Uterus (tissue), 4 donors: ENCODE data around the gene SEL1L3. TPM values are rescaled to one million over a fixed set of nuclear protein-coding genes. Genes with fewer than 3 reads are reported as not detected.

Experiments used
- DNase-seq, 2 donors: peaks; one replicate each; pipeline ENCODE4 v3.0.0-alpha.2; 2019 to 2020
- H3K27ac ChIP-seq, 2 donors: fragments of 200-600 bp; sonication (generic); 1 replicate in 1 of 2; 2 replicates in 1 of 2; pipeline ENCODE4 v1.5.1; 2016 to 2018
- H3K27me3 ChIP-seq, 2 donors: fragments of 200-600 bp; sonication (generic); one replicate each; pipeline ENCODE4 v1.5.1; 2018 to 2019; ENCODE audit warnings: control low read depth in 1 of 2
- H3K36me3 ChIP-seq, 2 donors: fragments of 200-600 bp; sonication (generic); one replicate each; pipeline ENCODE4 v1.5.1; 2019; ENCODE audit warnings: control low read depth in 1 of 2
- H3K4me1 ChIP-seq, 2 donors: fragments of 200-600 bp; sonication (generic); one replicate each; pipeline ENCODE4 v1.5.1; 2018 to 2019; ENCODE audit warnings: control low read depth in 1 of 2
- H3K4me3 ChIP-seq, 2 donors: fragments of 200-600 bp; sonication (generic); 1 replicate in 1 of 2; 2 replicates in 1 of 2; pipeline ENCODE4 v1.5.1; 2018 to 2019; ENCODE audit warnings: mild to moderate bottlenecking in 1 of 2
- H3K9me3 ChIP-seq, 2 donors: fragments of 200-600 bp; sonication (generic); one replicate each; pipeline ENCODE4 v1.5.1; 2019; ENCODE audit warnings: control low read depth in 1 of 2
- CTCF ChIP-seq, 4 experiments: fragments of 200-600 bp in 2 of 4; fragments of 450-650 bp in 2 of 4; sonication (generic) in 2 of 4; IDR thresholded peaks; one replicate each; pipeline ENCODE4 v1.5.1; 2016 to 2019; ENCODE audit warnings: antibody characterized with exemption in 4 of 4, mild to moderate bottlenecking in 2 of 4, moderate library complexity in 1 of 4
- POLR2A ChIP-seq, 2 donors: fragments of 450-650 bp; IDR thresholded peaks; one replicate each; pipeline ENCODE4 v1.6.1; 2016; ENCODE audit warnings: antibody characterized with exemption in 2 of 2, mild to moderate bottlenecking in 1 of 2, moderate library complexity in 1 of 2
- intact Hi-C: fragments of 100-400 bp; cut with DNase I; formaldehyde crosslinking; loops from one replicate; pipeline ENCODE4 v1.15.1; 2023; ENCODE audit warnings: low total_unique reads
- total RNA-seq, 4 donors: library from RNA; depleted of rRNA in 3 of 4; stranded (reverse); fragments of >200 nt in 3 of 4; gene quantifications; one replicate each; pipeline versions ENCODE4 v1.1.0 to v1.2.4, GENCODE V29; 2014 to 2023
- donor health status: DM: yes; HTN: yes; CAD: no.

SEL1L3 gene
- total RNA-seq, 4 donors from 2014 or later = 4.1 to 46.1 (median 21.2) TPM

- intact Hi-C loops = no loop called here
- Histone ChIP-seq H3K9me3 (no peaks in the 10 kb centered on the region), H3K27me3 (no peaks in the 10 kb centered on the region), H3K27ac (no peak overlapping the region), H3K4me3 (no peak overlapping the region), H3K36me3 (no peaks in the 10 kb centered on the region), H3K4me1 (no peaks in the 10 kb centered on the region)
- DNase-seq = no peak
- no peak for TF ChIP-seq POLR2A (IDR thresholded peaks at IDR 0.05)
- TF ChIP-seq CTCF (IDR thresholded peaks at IDR 0.05) = no peak
Observed at GRCh38 chr4:25843340-25844097, 19.3 kb downstream of the SEL1L3 start.

- Histone ChIP-seq H3K36me3 (no peaks in the 10 kb centered on the region), H3K4me1 (no peaks in the 10 kb centered on the region), H3K27me3 (no peaks in the 10 kb centered on the region), H3K27ac (no peak overlapping the region), H3K4me3 (no peak overlapping the region), H3K9me3 (no peaks in the 10 kb centered on the region)
- TF ChIP-seq POLR2A (IDR thresholded peaks at IDR 0.05) (no peak), CTCF (IDR thresholded peaks at IDR 0.05) (no peak)
- no peak for DNase-seq
- intact Hi-C loops = no loop called here
Observed at GRCh38 chr4:25842229-25842845, 20.5 kb downstream of the SEL1L3 start.

- no peak for TF ChIP-seq POLR2A (IDR thresholded peaks at IDR 0.05)
- no peak for TF ChIP-seq CTCF (IDR thresholded peaks at IDR 0.05)
- Histone ChIP-seq H3K27me3 (no peaks in the 10 kb centered on the region), H3K27ac (no peak overlapping the region), H3K4me3 (no peak overlapping the region), H3K9me3 (no peaks in the 10 kb centered on the region), H3K36me3 (no peaks in the 10 kb centered on the region), H3K4me1 (no peaks in the 10 kb centered on the region)
- intact Hi-C loops = no loop called here
- no peak for DNase-seq
Observed at GRCh38 chr4:25839687-25840086, 23.1 kb downstream of the SEL1L3 start.

- H3K4me1 ChIP-seq = no peaks in the 10 kb centered on the region
- H3K4me3 ChIP-seq = no peak overlapping the region
- no peak for DNase-seq
- no peaks in the 10 kb centered on the region for H3K9me3 ChIP-seq
- no peaks in the 10 kb centered on the region for H3K36me3 ChIP-seq
- no peaks in the 10 kb centered on the region for H3K27me3 ChIP-seq
- TF ChIP-seq POLR2A (IDR thresholded peaks at IDR 0.05) (no peak), CTCF (IDR thresholded peaks at IDR 0.05) (no peak)
- no peak overlapping the region for H3K27ac ChIP-seq
- intact Hi-C loops = no loop called here
Observed at GRCh38 chr4:25839233-25839632, 23.6 kb downstream of the SEL1L3 start.

GRCh38 chr4:25838526-25838925, 24.3 kb downstream of the SEL1L3 start:
- DNase-seq = no peak
- intact Hi-C loops = no loop called here
- Histone ChIP-seq H3K4me3 (no peak overlapping the region), H3K4me1 (no peaks in the 10 kb centered on the region), H3K36me3 (no peaks in the 10 kb centered on the region), H3K27ac (no peak overlapping the region), H3K9me3 (no peaks in the 10 kb centered on the region), H3K27me3 (no peaks in the 10 kb centered on the region)
- TF ChIP-seq CTCF (IDR thresholded peaks at IDR 0.05) (no peak), POLR2A (IDR thresholded peaks at IDR 0.05) (no peak)
